ENCODE results near the gene SMU1.

SMU1 gene

GRCh38 chr9:33082538-33083326 is 6.3 kb upstream of the SMU1 start:
- no peaks in the 10 kb centered on the region for H3K36me3 ChIP-seq (ENCODE audit: control insufficient read depth, insufficient read depth, low read length)
- H3K4me3 ChIP-seq (ENCODE audit: low read depth, low read length) = no peak overlapping the region
- H3K9ac ChIP-seq (ENCODE audit: low read depth, low read length) = no peak overlapping the region
- H3K27me3 ChIP-seq (ENCODE audit: control insufficient read depth, insufficient read depth, low read length) = no peaks in the 10 kb centered on the region
- H3K27ac ChIP-seq (ENCODE audit: low read depth, low read length) = no peak overlapping the region
- H3K9me3 ChIP-seq (ENCODE audit: control insufficient read depth, insufficient read depth, low read length) = no peaks in the 10 kb centered on the region
- 0 out of 2 replicates have a peak, but pooled peaks cover 3% of the 10 kb centered on the region for H3K4me1 ChIP-seq (ENCODE audit: control insufficient read depth, insufficient read depth, low read length)

- Histone ChIP-seq H3K9ac (ENCODE audit: low read depth, low read length) (no peak overlapping the region), H3K27ac (ENCODE audit: low read depth, low read length) (no peak overlapping the region), H3K9me3 (ENCODE audit: control insufficient read depth, insufficient read depth, low read length) (no peaks in the 10 kb centered on the region)
Measured at GRCh38 chr9:33082128-33082527, 5.7 kb upstream of the SMU1 start.

GRCh38 chr9:33081128-33081851 is 4.8 kb upstream of the SMU1 start:
- Histone ChIP-seq H3K27ac (ENCODE audit: low read depth, low read length) (no peak overlapping the region), H3K4me3 (ENCODE audit: low read depth, low read length) (peak overlapping the region; percentile 43), H3K27me3 (ENCODE audit: control insufficient read depth, insufficient read depth, low read length) (no peaks in the 10 kb centered on the region), H3K9ac (ENCODE audit: low read depth, low read length) (no peak overlapping the region), H3K9me3 (ENCODE audit: control insufficient read depth, insufficient read depth, low read length) (no peaks in the 10 kb centered on the region), H3K4me1 (ENCODE audit: control insufficient read depth, insufficient read depth, low read length) (0 out of 2 replicates have a peak, but pooled peaks cover 3% of the 10 kb centered on the region), H3K36me3 (ENCODE audit: control insufficient read depth, insufficient read depth, low read length) (no peaks in the 10 kb centered on the region)

More at GRCh38 chr9:33082128-33082527, 5.7 kb upstream of the SMU1 start:
- H3K4me1 ChIP-seq (ENCODE audit: control insufficient read depth, insufficient read depth, low read length) = 0 out of 2 replicates have a peak, but pooled peaks cover 3% of the 10 kb centered on the region
- no peak overlapping the region for H3K4me3 ChIP-seq (ENCODE audit: low read depth, low read length)
- H3K36me3 ChIP-seq (ENCODE audit: control insufficient read depth, insufficient read depth, low read length) = no peaks in the 10 kb centered on the region
- no peaks in the 10 kb centered on the region for H3K27me3 ChIP-seq (ENCODE audit: control insufficient read depth, insufficient read depth, low read length)

- H3K27ac ChIP-seq (ENCODE audit: low read depth, low read length) = no peak overlapping the region
- H3K9me3 ChIP-seq (ENCODE audit: control insufficient read depth, insufficient read depth, low read length) = no peaks in the 10 kb centered on the region
- H3K9ac ChIP-seq (ENCODE audit: low read depth, low read length) = no peak overlapping the region
- peak overlapping the region; percentile 43; the same call in 1 of the 2 replicates for H3K4me3 ChIP-seq (ENCODE audit: low read depth, low read length)
- 0 out of 2 replicates have a peak, but pooled peaks cover 3% of the 10 kb centered on the region for H3K4me1 ChIP-seq (ENCODE audit: control insufficient read depth, insufficient read depth, low read length)
- no peaks in the 10 kb centered on the region for H3K27me3 ChIP-seq (ENCODE audit: control insufficient read depth, insufficient read depth, low read length)
- H3K36me3 ChIP-seq (ENCODE audit: control insufficient read depth, insufficient read depth, low read length) = no peaks in the 10 kb centered on the region
Measured at GRCh38 chr9:33080534-33080933, 4.1 kb upstream of the SMU1 start.

GRCh38 chr9:33068991-33069390 is 7.5 kb downstream of the SMU1 start:
- no peaks in the 10 kb centered on the region for H3K9me3 ChIP-seq (ENCODE audit: control insufficient read depth, insufficient read depth, low read length)
- no peaks in the 10 kb centered on the region for H3K27me3 ChIP-seq (ENCODE audit: control insufficient read depth, insufficient read depth, low read length)
- no peaks in the 10 kb centered on the region for H3K4me1 ChIP-seq (ENCODE audit: control insufficient read depth, insufficient read depth, low read length)
- H3K36me3 ChIP-seq (ENCODE audit: control insufficient read depth, insufficient read depth, low read length) = peaks cover 85% of the 10 kb centered on the region
- H3K27ac ChIP-seq (ENCODE audit: low read depth, low read length) = no peak overlapping the region
- H3K9ac ChIP-seq (ENCODE audit: low read depth, low read length) = no peak overlapping the region
- no peak overlapping the region for H3K4me3 ChIP-seq (ENCODE audit: low read depth, low read length)

- H3K27ac ChIP-seq (ENCODE audit: low read depth, low read length) = no peak overlapping the region
Measured at GRCh38 chr9:33065157-33066076, 11.1 kb downstream of the SMU1 start.

GRCh38 chr9:33051144-33051543 is 25.3 kb downstream of the SMU1 start:
- H3K4me1 ChIP-seq (ENCODE audit: control insufficient read depth, insufficient read depth, low read length) = no peaks in the 10 kb centered on the region
- H3K27ac ChIP-seq (ENCODE audit: low read depth, low read length) = no peak overlapping the region
- peaks cover 87% of the 10 kb centered on the region for H3K36me3 ChIP-seq (ENCODE audit: control insufficient read depth, insufficient read depth, low read length)
- H3K9ac ChIP-seq (ENCODE audit: low read depth, low read length) = no peak overlapping the region
- H3K27me3 ChIP-seq (ENCODE audit: control insufficient read depth, insufficient read depth, low read length) = no peaks in the 10 kb centered on the region
- H3K9me3 ChIP-seq (ENCODE audit: control insufficient read depth, insufficient read depth, low read length) = no peaks in the 10 kb centered on the region
- no peak overlapping the region for H3K4me3 ChIP-seq (ENCODE audit: low read depth, low read length)

More at GRCh38 chr9:33065157-33066076, 11.1 kb downstream of the SMU1 start:
- no peaks in the 10 kb centered on the region for H3K27me3 ChIP-seq (ENCODE audit: control insufficient read depth, insufficient read depth, low read length)
- peaks cover 84% of the 10 kb centered on the region for H3K36me3 ChIP-seq (ENCODE audit: control insufficient read depth, insufficient read depth, low read length)
- H3K4me3 ChIP-seq (ENCODE audit: low read depth, low read length) = no peak overlapping the region
- no peak overlapping the region for H3K9ac ChIP-seq (ENCODE audit: low read depth, low read length)
- H3K9me3 ChIP-seq (ENCODE audit: control insufficient read depth, insufficient read depth, low read length) = no peaks in the 10 kb centered on the region
- no peaks in the 10 kb centered on the region for H3K4me1 ChIP-seq (ENCODE audit: control insufficient read depth, insufficient read depth, low read length)

- H3K9me3 ChIP-seq (ENCODE audit: control insufficient read depth, insufficient read depth, low read length) = no peaks in the 10 kb centered on the region
- no peak overlapping the region for H3K4me3 ChIP-seq (ENCODE audit: low read depth, low read length)
- H3K27ac ChIP-seq (ENCODE audit: low read depth, low read length) = no peak overlapping the region
- no peaks in the 10 kb centered on the region for H3K27me3 ChIP-seq (ENCODE audit: control insufficient read depth, insufficient read depth, low read length)
- H3K9ac ChIP-seq (ENCODE audit: low read depth, low read length) = no peak overlapping the region
- H3K4me1 ChIP-seq (ENCODE audit: control insufficient read depth, insufficient read depth, low read length) = peaks cover 4% of the 10 kb centered on the region; the same call in 1 of the 2 replicates
- H3K36me3 ChIP-seq (ENCODE audit: control insufficient read depth, insufficient read depth, low read length) = peaks cover 79% of the 10 kb centered on the region
Measured at GRCh38 chr9:33049680-33050361, 26.7 kb downstream of the SMU1 start.

- Histone ChIP-seq H3K9ac (ENCODE audit: low read depth, low read length) (no peak overlapping the region), H3K4me3 (ENCODE audit: low read depth, low read length) (no peak overlapping the region), H3K27me3 (ENCODE audit: control insufficient read depth, insufficient read depth, low read length) (no peaks in the 10 kb centered on the region), H3K36me3 (ENCODE audit: control insufficient read depth, insufficient read depth, low read length) (peaks cover 61% of the 10 kb centered on the region), H3K27ac (ENCODE audit: low read depth, low read length) (no peak overlapping the region), H3K9me3 (ENCODE audit: control insufficient read depth, insufficient read depth, low read length) (no peaks in the 10 kb centered on the region), H3K4me1 (ENCODE audit: control insufficient read depth, insufficient read depth, low read length) (peaks cover 11% of the 10 kb centered on the region; the same call in 1 of the 2 replicates)
Measured at GRCh38 chr9:33048054-33048465, 28.4 kb downstream of the SMU1 start.

GRCh38 chr9:33046061-33046460 is 30.4 kb downstream of the SMU1 start:
- no peak overlapping the region for H3K9ac ChIP-seq (ENCODE audit: low read depth, low read length)
- peaks cover 42% of the 10 kb centered on the region for H3K36me3 ChIP-seq (ENCODE audit: control insufficient read depth, insufficient read depth, low read length)
- no peak overlapping the region for H3K27ac ChIP-seq (ENCODE audit: low read depth, low read length)
- H3K4me3 ChIP-seq (ENCODE audit: low read depth, low read length) = no peak overlapping the region
- H3K4me1 ChIP-seq (ENCODE audit: control insufficient read depth, insufficient read depth, low read length) = peaks cover 12% of the 10 kb centered on the region; the same call in 1 of the 2 replicates
- H3K9me3 ChIP-seq (ENCODE audit: control insufficient read depth, insufficient read depth, low read length) = no peaks in the 10 kb centered on the region
- H3K27me3 ChIP-seq (ENCODE audit: control insufficient read depth, insufficient read depth, low read length) = no peaks in the 10 kb centered on the region

Data from HUES48 (cell line).